GM18861 (cell line): ENCODE results near the gene TOR1AIP2.

Experiments used
- ATAC-seq: cut with Tn5 transposase; IDR thresholded peaks from one replicate; pipeline ENCODE4 v1.9.1; 2021; ENCODE audit not compliant: unreplicated experiment

The TOR1AIP2 gene

DNA sequence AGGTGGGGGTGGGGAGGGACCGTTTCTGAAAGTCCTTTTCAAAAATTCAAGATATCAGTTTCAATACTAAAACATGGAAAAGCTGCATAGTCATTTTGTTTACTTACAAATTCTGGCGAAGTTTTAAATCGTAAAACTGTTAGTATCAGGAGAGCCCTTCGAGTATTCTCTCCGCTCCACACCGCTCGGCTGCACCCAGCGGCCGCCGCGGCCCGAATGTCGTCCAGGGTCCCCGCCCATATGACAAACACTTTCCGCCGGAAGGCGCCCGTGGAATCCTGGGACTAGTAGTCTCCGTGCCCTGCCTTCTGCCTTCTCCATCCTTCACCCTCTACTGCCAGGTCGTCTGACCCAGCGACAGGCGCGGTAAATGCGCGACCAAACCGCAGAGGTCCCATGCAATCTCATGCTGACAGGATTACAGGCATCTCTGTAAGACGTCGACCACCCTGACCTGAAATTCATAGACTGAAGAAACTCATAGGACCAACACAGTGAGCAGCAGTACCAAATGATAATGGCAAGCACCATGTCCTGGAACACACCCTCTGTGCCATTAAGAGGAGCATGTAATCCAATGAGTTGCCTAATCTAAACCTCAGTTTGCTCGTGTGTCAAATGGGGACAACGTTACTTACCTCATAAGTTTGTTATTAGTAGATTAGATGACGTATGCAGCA, at the start of gene TOR1AIP2:
Gene TOR1AIP2 (minus strand): TSS at position 218 of the 680 bp plus-strand sequence. CDS start 25,138 bp downstream, outside the sequence.
- ATAC-seq, result peak; percentile 61

DNA sequence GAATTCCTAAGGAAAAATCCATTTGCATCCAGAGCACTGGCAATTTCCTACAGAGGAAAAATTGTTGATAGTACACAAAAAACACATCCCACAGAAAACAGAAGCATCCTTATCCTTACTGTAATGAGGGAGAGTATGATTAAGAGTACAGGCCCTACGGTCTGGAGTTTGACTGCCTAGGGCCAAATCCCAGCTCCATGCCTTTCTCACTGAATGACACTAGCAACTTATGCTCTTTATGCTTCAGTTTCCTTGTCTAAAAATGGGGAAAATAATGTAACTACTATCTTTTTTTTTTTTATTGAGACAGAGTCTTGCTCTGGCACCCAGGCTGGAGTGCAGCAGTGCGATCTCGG, 49.2 kb upstream of the TOR1AIP2 start:
- ATAC-seq, result no peak

DNA sequence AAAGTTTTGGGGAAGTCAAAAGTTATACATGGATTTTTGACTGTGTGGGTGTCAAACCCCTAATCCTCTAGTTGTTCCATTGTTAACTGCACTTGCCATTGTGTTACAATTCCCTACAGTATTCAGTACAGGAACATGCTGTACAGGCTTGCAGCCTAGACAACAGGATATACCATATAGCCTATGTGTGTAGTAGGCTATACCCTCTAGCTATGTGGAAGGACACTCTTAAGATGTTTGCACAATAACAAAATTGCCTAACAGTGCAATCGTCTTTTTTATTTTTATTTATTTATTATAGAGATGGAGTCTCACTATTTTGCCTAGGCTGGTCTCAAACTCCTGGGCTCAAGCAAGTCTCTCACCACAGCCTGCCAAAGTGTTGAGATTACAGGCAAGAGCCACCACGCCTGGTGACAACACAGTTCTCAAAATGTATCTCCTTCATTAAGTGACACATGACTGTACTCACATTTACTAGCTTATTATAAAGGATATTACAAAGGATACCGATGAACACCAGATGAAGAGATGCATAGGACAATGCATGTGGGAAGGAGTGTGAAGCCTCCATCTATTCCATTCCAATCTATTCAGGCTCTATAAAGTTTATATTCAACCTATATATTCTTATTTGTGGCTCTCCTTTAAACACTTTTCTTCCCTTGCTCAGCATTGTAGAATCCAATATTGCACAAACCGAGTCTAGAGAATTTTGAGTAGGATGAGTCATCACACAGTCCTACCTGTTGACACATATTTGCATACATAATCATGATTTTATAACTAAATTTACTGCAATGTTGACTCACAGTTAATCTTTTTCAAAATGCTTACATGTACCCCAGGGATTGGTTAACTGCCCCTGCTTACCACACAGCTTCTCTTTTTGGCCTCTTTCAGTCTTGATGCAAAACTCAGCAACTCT, 48.6 kb upstream of the TOR1AIP2 start:
- no peak for ATAC-seq

DNA sequence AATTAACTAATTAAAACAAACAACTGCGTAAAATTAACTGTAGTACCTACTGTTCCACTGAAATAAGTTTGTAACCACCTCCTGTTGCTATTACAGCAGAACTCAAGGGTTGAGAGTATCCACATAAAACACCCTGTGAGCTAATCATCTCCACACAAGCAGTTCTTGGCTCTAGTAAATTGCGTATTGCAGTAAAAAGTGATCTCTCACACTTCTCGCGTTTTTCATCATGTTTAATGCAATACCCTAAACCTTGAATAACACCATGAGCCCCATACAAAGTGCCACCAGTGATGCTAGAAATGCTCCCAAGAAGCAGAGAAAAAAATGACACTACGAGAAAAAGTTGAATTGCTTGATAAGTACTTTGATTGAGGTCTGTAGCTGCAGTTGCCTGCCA, 47.7 kb upstream of the TOR1AIP2 start:
- no peak for ATAC-seq

DNA sequence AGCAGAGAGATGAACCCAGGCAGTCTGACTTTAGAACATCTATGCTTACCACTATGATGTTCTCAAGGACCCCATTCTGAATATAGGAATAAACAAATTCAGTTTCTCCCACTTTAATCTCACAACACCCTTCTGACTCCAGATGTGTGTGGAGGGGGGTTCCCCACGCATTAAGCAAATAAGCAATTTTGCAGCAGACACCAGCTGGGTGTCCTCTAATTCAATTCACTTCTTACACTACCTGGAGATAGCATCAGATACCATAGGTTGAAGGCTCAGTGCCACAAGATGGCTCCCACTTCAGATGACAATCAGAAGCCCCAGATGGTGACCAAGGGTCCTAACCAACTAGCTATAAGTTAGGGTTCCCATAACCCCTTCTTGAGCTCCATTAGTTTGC, 46.7 kb upstream of the TOR1AIP2 start:
- ATAC-seq, result no peak

DNA sequence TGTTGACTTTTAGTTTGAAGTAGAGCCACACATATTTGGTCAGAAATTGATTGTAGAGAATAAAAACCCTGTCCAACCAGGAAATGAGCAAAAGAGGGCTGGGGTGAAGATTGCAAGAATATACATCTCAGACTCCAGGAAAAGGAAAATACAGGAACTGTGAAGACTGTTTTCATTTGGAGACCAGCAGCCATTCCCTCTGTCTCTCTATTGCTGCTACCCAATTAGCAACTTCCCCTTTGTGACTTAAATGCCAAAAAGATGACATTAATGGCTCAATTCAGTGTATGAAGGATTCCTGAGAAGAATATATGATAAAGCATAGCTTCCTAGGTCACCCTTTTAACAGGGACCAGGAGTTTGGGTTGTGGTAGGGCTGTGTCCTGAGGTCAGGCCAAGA, 45.4 kb upstream of the TOR1AIP2 start:
- no peak for ATAC-seq

DNA sequence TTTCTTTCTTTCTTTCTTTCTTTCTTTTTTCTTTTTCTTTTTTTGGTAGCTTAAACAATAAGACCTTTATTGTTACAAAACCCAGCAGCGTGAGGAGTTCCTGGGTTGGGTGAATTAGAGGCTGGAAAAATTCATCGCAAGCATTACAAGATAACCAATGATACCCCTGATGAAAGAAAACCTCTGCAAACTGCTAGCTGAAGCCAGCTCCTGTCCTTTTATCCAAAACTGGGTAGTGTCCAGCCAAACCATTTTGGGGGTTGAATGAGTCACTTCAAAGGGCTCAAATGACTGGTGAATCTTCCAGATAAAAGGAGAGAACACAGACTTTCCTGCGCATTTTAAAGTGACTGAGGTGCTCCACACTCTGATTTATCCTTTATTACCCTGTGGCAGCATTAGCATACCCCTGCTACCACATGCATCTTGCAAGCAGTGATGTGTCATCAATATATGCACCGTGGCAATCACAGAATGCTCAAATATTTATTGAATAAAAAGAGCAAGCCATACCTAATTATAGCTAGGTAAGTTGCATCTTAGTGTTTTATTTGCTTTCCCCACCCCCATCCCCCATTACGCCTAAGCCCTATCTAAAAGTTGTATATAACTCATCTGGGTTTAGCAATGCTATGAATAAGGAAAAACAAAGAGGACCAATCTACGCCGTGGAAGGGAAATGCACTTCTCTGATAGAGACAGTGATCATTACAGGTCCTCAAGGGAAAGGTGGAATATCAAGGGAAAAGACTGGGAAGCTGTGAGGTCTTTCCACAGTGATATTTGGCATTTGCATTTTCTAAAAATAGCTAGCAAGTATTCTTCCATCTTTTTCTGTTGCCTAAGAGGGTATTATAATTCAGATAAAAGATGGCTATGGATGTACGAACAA, 44.6 kb upstream of the TOR1AIP2 start:
- ATAC-seq, result no peak

DNA sequence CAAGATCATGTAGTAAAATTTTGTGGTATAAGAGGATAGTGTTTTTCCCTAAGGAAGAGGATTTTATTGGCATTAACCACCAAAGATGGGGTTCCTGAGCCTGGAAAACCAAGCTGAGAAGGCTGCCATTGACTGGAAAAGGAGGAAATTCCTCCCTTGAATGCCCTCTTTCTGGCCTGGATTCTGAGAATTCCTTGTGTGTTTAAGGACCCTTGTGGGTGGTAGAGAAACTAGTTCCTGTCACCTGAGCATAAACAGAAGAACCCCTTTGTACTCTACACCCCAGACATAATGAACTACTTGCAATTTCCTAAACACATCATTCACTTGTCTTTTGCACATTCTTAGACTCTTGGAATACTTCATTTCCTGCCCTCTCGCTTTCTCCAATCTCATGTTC, 43.9 kb upstream of the TOR1AIP2 start:
- no peak for ATAC-seq

DNA sequence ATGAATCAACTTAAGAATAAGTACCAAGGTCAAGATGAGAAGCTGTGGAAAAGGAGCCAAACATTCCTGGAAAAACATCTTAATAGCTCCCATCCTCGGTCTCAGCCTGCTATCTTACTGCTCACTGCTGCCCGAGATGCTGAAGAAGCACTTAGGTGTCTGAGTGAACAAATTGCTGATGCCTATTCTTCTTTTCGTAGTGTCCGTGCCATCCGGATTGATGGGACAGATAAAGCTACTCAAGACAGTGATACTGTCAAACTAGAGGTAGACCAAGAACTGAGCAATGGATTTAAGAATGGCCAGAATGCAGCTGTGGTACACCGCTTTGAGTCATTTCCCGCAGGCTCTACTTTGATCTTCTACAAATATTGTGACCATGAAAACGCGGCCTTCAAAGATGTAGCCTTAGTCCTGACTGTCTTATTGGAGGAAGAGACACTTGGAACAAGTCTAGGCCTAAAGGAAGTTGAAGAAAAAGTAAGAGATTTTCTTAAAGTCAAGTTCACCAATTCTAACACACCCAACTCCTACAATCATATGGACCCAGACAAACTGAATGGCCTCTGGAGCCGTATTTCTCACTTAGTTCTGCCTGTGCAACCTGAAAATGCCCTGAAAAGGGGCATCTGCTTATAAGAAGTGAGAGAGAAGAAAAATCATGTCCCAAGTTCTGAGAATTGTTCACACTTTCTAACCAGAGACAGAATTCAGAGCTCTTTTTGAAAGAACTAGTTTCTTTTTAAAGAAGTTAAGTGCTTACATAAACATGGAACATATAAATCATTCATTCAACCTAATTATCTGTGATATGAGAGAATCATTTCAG, 40.2 kb upstream of the TOR1AIP2 start:
- no peak for ATAC-seq

DNA sequence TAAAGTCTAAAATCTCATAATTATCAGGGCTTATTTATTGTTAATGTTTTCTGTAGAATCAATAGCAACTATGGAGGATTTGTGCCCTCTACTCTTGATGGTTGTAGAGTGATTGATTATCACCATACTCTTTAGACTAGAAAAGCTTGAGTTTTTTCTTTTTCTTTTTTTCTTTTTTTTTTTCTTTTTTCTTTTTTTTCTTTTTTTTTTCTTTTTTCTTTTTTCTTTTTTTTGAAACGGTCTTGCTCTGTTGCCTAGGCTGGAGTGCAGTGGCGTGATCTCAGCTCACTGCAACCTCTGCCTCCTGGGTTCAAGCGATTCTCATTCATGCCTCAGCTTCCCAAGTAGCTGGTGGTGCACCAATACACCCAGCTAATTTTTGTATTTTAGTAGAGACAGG, 34.2 kb upstream of the TOR1AIP2 start:
- ATAC-seq, result no peak

DNA sequence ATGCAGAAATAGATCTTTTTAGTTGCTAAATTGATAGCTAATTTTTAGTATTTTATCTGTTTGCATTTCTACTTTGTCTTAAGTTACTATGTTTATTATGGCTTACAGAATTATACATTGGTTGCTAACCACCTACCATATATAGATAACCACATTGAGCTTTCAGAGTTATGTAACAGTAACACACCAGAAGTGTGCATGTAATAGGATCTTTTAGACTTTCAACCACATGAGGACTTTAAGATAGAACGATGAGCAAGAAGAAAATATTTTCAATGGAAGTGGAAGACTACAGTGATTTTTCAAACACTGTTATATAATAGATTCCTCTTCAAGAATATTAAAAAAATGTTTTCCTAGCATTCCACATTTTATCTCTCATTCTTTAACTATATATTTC, 33.3 kb upstream of the TOR1AIP2 start:
- ATAC-seq, result no peak

DNA sequence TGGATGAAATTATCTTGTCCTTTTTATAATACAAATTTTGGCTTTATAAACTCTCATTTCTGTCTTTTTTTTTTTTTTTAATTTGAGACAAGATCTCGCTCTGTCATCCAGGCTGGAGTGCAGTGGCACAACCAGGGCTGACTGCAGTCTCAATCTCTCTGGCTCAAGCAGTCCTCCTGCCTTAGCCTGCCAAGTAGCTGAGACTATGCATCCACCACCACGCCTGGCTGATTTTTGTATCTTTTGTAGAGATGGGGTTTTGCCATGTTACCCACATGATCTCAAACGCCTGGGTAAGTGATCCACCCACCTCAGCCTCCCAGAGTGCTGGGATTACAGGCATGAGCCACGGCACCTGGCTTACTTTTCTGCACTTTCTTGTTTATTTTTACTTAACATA, 12.0 kb upstream of the TOR1AIP2 start:
- no peak for ATAC-seq

DNA sequence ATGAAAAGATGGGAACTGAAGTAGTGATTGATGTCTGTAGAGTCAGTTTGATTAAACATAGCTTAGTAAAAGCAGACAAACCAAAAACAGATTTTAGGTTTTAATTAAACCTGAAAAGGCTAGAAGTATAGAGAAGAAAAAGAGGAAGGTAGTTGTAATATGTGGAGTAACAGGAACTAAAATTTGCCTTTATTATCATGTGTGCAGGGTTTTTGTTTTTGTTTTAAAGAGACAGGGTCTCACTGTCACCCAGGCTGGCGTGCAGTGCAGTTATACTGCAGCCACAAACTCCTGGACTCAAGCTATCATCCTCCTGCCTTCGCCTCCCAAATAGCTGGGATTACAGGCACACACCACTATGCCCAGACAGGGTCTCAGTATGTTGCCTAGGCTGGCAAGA, 10.5 kb upstream of the TOR1AIP2 start:
- no peak for ATAC-seq

DNA sequence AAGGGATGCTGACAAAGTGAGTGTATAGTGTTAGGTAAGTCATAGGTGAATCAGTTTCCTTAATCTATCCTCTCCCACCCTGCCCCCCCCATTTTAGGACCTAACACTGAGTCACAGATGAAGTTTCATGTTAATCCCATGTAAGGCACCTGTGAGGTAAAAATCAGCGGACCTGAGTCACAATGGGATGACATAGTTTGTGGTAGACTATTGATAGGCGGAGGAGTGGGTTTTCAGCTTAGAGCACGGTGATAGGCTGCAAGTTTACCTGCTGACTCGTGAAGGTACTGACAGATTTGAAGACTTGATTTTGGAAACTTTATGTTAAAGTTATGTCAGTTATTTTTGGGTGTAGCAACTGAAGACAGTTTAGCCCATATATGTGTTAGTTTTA, 6.1 kb upstream of the TOR1AIP2 start:
- ATAC-seq, result no peak

DNA sequence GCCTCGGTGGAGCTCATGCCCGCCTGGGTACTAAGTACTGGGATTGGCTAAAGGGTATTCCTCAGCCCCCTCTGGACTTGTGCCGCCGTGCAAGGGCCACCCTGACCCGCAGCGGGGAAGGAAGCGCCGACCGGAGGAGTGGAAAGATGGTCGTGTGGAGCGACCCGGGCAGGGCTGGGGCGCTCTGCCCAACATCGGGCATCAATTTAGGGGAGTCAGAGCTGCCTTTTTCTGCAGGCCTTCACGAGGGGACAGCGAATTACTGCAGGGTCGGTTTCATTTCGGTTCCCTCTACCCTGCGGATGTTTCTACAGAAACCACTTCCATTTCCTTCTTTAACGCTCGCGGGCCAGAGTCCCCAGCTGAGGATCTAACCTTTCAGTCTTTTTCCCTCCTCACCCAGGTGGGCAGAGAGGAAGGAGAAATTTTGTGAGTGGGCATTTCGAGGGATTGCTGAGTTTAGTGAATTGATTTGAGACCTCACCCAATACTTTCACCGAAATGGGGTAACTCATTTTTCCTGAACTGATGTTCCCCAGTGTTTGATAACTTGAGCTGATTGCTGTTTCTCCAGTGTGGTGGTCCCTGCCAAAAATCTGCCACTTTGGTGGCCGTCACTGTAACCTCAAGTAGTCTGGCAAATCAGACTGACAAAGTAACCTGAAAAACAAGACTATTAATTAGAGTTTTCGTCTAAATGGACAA, 5.6 kb upstream of the TOR1AIP2 start:
- no peak for ATAC-seq

DNA sequence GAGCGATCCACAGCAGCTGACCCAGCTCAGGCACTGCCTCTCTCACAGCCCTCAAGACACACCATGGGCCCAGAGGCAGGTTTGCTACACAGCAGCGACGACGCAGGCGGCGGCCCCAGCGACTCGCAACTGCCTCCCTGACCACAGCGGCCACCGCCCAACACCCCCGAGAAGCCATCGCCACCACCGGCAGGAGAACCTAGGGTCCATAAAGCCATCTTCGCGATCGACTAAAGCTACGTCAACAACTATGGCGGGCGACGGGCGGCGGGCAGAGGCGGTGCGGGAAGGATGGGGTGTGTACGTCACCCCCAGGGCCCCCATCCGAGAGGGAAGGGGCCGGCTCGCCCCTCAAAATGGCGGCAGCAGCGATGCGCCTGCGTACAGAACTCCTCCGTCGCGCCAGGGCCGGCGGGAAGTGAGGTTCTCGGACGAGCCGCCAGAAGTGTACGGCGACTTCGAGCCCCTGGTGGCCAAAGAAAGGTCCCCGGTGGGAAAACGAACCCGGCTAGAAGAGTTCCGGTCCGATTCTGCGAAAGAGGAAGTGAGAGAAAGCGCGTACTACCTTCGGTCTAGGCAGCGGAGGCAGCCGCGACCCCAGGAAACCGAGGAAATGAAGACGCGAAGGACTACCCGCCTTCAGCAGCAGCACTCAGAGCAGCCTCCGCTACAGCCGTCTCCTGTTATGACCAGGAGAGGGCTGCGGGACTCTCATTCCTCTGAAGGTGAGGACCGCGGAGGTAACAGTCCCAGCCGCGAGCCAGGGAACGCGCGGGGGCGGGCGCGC, 4.8 kb upstream of the TOR1AIP2 start, which contains the start of gene TOR1AIP1:
Gene TOR1AIP1 (plus strand): TSS at position 33 of the 787 bp plus-strand sequence. CDS start 218 bp downstream, at position 251.
- ATAC-seq, result peak; percentile 68

DNA sequence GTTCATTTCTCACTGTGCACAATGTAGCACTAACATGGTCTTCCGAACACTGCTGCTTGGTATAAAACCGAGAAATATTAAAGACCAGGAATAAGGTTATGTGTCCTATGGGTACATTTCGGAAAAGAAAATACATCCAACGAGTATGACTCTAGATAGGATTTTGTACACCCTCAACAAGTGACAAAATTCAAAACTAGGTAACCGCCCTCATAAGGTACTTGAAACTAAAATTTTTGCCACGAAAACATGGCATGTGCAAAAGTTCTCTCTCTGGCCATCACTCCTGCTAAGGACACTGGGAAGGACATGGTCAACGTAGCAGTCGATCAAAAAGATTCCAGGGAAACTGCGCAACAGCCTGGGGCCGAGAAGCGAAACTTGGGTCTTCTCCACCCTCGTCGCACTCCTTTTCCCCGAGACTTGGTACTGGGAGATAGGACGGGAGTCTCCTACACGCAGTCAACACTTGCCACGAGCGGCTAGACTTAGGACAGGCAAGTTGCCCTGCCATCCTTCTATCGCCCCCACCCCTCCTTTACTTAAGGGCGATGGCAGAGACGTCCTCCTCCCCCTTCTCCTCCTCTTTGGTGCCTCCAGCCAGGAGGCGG, 4.1 kb upstream of the TOR1AIP2 start:
- no peak for ATAC-seq

DNA sequence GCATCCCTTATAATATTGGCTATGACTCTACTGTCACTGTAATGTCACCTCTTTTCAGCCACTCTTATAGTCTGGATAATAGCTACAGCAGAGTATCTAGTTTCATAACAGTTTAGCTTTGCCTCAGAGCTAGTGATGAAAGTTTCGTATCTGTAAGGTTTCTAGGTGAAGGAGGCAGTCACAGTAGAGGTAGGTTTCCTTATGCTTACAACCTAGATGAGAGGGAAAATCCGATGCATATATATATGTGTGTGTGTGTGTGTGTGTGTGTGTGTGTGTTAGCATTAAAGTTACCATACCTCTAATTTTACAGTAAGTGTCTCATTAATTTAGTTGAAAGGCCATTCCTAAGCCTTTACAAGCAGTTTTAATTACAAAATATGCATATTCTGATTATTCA, 2.2 kb upstream of the TOR1AIP2 start:
- ATAC-seq, result no peak

DNA sequence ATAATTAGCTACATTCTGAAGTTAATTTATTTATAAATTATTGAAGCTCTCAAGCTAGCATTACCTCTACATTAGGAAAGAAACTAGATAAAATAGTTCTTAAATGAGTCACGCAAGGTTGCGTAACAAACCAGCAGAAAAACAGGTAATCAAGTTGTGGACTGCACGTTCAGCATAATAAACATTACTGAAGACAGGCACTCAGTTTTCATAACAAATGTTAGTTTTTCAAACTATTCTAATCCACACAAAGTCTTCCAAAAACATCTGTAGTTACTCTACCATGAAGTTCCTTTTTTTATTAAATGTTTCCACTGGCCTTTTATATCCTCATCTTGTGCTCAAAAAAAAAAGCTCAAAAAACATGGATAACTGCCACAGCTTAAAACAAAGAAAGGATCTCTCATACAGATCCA, 1.3 kb downstream of the TOR1AIP2 start:
- ATAC-seq, result no peak
